ENCODE results near the gene FLOT1. TPM values are rescaled to one million over a fixed set of nuclear protein-coding genes. Genes with fewer than 3 reads are reported as not detected.
A peak's percentile ranks its signal among the peaks of the same experiment; 100 is the strongest.

The FLOT1 gene
- total and polyA plus RNA-seq, 2 of the 13 experiments (the other 11 are each of a cell fraction or from before 2014, with no cell fraction given): 82.3 to 130 TPM

DNA sequence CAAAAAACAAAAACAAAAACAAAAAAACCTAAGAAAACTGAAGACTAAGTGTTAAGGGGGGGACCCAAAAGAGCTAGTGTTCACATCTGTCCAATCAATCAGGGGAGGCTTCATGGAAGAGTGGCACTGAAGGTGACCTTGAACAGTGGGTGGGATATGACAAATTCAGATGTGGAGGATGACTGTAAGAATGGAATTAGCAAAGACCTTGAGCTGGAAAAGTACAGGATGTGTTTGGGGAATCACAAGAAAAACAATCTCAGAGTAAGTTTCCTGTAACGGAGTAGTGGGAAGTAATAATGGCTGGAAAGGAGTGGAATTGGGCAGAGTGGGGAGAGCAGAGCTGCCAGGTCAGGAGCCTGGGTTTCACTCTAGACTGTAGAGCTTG lies 4.8 kb upstream of the FLOT1 start (continued):
- TF ChIP-seq, protein P1, sequence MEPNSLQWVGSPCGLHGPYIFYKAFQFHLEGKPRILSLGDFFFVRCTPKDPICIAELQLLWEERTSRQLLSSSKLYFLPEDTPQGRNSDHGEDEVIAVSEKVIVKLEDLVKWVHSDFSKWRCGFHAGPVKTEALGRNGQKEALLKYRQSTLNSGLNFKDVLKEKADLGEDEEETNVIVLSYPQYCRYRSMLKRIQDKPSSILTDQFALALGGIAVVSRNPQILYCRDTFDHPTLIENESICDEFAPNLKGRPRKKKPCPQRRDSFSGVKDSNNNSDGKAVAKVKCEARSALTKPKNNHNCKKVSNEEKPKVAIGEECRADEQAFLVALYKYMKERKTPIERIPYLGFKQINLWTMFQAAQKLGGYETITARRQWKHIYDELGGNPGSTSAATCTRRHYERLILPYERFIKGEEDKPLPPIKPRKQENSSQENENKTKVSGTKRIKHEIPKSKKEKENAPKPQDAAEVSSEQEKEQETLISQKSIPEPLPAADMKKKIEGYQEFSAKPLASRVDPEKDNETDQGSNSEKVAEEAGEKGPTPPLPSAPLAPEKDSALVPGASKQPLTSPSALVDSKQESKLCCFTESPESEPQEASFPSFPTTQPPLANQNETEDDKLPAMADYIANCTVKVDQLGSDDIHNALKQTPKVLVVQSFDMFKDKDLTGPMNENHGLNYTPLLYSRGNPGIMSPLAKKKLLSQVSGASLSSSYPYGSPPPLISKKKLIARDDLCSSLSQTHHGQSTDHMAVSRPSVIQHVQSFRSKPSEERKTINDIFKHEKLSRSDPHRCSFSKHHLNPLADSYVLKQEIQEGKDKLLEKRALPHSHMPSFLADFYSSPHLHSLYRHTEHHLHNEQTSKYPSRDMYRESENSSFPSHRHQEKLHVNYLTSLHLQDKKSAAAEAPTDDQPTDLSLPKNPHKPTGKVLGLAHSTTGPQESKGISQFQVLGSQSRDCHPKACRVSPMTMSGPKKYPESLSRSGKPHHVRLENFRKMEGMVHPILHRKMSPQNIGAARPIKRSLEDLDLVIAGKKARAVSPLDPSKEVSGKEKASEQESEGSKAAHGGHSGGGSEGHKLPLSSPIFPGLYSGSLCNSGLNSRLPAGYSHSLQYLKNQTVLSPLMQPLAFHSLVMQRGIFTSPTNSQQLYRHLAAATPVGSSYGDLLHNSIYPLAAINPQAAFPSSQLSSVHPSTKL (CRISPR knock-in tag; IDR thresholded peaks at IDR 0.05): peak; percentile 54; the same call in 1 of the 2 replicates
- TF ChIP-seq SOX5 (CRISPR knock-in tag; IDR thresholded peaks at IDR 0.05; ENCODE audit: borderline replicate concordance): peak; percentile 52; the same call in 1 of the 2 replicates
- TF ChIP-seq YEATS2 (CRISPR knock-in tag; IDR thresholded peaks at IDR 0.05; ENCODE audit: borderline replicate concordance): peak; percentile 52; the same call in 1 of the 2 replicates
- TF ChIP-seq GATAD2A (CRISPR knock-in tag; IDR thresholded peaks at IDR 0.05): peak; percentile 77; the same call in 1 of the 2 replicates

DNA sequence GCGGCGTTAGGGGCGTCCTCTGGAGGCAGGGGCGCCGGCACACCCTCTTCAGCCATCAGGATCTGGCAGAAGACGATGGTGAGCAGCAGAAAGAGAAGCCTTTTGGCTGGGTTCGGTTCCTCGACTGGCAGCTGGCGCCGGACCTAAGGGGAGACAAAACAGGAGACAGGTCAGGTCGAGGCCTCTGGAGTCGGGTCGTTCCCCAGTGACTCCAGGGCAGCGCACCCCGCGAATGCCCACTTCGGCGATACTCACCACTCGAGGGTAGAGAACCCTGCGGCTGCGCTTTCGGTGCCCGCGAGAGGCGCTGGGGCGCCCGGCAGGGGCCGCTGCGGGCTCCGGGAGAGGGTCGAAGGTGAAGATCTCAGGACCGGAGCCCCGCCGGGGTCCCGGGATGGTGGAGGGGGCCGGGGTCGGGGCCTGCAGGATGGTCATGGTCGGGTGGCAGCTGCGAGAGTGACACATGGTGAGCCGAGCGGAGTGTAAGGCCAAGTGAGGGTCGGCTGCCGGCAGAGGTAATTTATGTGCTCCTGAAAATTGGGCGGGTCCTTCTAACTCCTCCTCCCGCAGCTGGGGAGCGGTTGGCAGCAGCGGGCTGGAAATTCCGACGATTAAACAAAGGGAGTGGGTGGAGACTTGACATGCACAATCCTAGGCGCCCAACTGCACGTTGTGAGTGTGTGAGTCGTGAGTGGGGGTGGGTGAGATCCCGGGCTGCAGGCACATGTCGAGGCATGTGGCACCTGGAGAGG lies 1.7 kb upstream of the FLOT1 start, which contains the start of gene IER3:
TSS of gene IER3 (minus strand) at position 494 of the 752 bp plus-strand sequence. CDS start at position 465, 29 bp downstream.
- Histone ChIP-seq H3K9ac (ENCODE audit: insufficient read depth, low read depth, low read length) (peak within 1 kb of the TSS; percentile 94), H2AFZ (ENCODE audit: low read length) (no peak within 1 kb of the TSS), H3K79me2 (ENCODE audit: insufficient read depth, low read length) (peaks cover 27% of the 10 kb centered on the region), H3K4me1 (ENCODE audit: insufficient read depth, low read length) (peaks cover 78% of the 10 kb centered on the region), H3K27ac (ENCODE audit: extremely low read length, insufficient read depth, low read length) (peak within 1 kb of the TSS; percentile 81), H3K36me3 (replicated peaks in 1 of 2; ENCODE audit: control insufficient read depth in 1 of 2, insufficient read depth in 2 of 2, low read length in 2 of 2) (peaks cover 6% of the 10 kb centered on the region in 2 experiments; a peak in 4 of 5 replicates), H3K4me2 (ENCODE audit: low read depth, low read length) (peak within 1 kb of the TSS; percentile 91), H3K27me3 (ENCODE audit: control insufficient read depth in 1 of 2, insufficient read depth in 2 of 2, low read length in 2 of 2) (no peaks in the 10 kb centered on the region; a peak in 1 of 5 replicates), H3K4me3 (replicated peaks in 1 of 3; ENCODE audit: insufficient read depth in 1 of 3, low read depth in 2 of 3, low read length in 3 of 3) (peak within 1 kb of the TSS; percentile 91 to 98 (median 98)), H4K20me1 (ENCODE audit: insufficient read depth, low read length) (peaks cover 15% of the 10 kb centered on the region), H3K9me3 (ENCODE audit: low read length) (no peaks in the 10 kb centered on the region)
- CTCF ChIA-PET (ENCODE audit: low intra/inter-chr PET ratio, low total read pairs): interaction anchor here (1.5 kb wide), 1 partner anchor 84 kb away, joined by 6 read pairs; no protein-coding TSS in a partner anchor
- WGBS (ENCODE audit: low lambda C conversion rate): 1% methylated on average over 39 of the region's 54 CpGs
- in situ Hi-C loops (cut with HindIII; ENCODE audit: extremely low pct_ligation_motif_present, low pct_unique_long_range_greater_than_20kb) (loop anchor here (5.0 kb wide), 2 partner anchors 83 to 133 kb away; no protein-coding TSS in a partner anchor), intact Hi-C loops (cut with micrococcal nuclease; ENCODE audit: unreplicated experiment) (loop anchor here (1.0 kb wide), 4 partner anchors 20 to 84 kb away; no protein-coding TSS in a partner anchor)
- POLR2A ChIA-PET: interaction anchor here (0.6 to 16.9 kb wide), 35 partner anchors 10 to 138 kb away, joined by 3 to 414 read pairs (median 5); partner anchors contain the start of genes MDC1, MRPS18B, NRM and TUBB
- DNase-seq (ENCODE audit: low spot score): peak; percentile 89
- peak; percentile 60 for FAIRE-seq
- BruUV-seq (replicated peaks): no TSS peak
- ATAC-seq: peak; percentile 38
- TF ChIP-seq YEATS2 (CRISPR knock-in tag; IDR thresholded peaks at IDR 0.05; ENCODE audit: borderline replicate concordance) (peak; percentile 85; the same call in 1 of the 2 replicates), FOXA1 (IDR thresholded peaks at IDR 0.05) (no peak), FOXA1 (CRISPR knock-in tag; IDR thresholded peaks at IDR 0.05) (peak; percentile 26; the same call in 1 of the 2 replicates), ZFAT (CRISPR knock-in tag; conservative IDR thresholded peaks at IDR 0.05) (no peak; the same call in 1 of the 2 replicates), ZNF883 (CRISPR knock-in tag; IDR thresholded peaks at IDR 0.05; ENCODE audit: not compliant biosample characterization) (no peak), ZNF605 (CRISPR knock-in tag; IDR thresholded peaks at IDR 0.05) (peak; percentile 64), HOXA3 (CRISPR knock-in tag; IDR thresholded peaks at IDR 0.05) (peak; percentile 71), ADNP (CRISPR knock-in tag; IDR thresholded peaks at IDR 0.05) (no peak), ZNF121 (CRISPR knock-in tag; IDR thresholded peaks at IDR 0.05) (0 out of 2 replicates have a peak, but pooled peaks have one; percentile 18), ZNF839 (CRISPR knock-in tag; IDR thresholded peaks at IDR 0.05; ENCODE audit: borderline replicate concordance) (no peak)
- TF ChIP-seq, protein P2, sequence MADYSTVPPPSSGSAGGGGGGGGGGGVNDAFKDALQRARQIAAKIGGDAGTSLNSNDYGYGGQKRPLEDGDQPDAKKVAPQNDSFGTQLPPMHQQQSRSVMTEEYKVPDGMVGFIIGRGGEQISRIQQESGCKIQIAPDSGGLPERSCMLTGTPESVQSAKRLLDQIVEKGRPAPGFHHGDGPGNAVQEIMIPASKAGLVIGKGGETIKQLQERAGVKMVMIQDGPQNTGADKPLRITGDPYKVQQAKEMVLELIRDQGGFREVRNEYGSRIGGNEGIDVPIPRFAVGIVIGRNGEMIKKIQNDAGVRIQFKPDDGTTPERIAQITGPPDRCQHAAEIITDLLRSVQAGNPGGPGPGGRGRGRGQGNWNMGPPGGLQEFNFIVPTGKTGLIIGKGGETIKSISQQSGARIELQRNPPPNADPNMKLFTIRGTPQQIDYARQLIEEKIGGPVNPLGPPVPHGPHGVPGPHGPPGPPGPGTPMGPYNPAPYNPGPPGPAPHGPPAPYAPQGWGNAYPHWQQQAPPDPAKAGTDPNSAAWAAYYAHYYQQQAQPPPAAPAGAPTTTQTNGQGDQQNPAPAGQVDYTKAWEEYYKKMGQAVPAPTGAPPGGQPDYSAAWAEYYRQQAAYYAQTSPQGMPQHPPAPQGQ (CRISPR knock-in tag; IDR thresholded peaks at IDR 0.05; ENCODE audit: borderline replicate concordance): no peak
- TF ChIP-seq, protein P3, sequence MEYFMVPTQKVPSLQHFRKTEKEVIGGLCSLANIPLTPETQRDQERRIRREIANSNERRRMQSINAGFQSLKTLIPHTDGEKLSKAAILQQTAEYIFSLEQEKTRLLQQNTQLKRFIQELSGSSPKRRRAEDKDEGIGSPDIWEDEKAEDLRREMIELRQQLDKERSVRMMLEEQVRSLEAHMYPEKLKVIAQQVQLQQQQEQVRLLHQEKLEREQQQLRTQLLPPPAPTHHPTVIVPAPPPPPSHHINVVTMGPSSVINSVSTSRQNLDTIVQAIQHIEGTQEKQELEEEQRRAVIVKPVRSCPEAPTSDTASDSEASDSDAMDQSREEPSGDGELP (IDR thresholded peaks at IDR 0.05; ENCODE audit: borderline replicate concordance, low read depth): peak; percentile 92
